ENCODE measurements around the gene IL1RAPL2.

DNA sequence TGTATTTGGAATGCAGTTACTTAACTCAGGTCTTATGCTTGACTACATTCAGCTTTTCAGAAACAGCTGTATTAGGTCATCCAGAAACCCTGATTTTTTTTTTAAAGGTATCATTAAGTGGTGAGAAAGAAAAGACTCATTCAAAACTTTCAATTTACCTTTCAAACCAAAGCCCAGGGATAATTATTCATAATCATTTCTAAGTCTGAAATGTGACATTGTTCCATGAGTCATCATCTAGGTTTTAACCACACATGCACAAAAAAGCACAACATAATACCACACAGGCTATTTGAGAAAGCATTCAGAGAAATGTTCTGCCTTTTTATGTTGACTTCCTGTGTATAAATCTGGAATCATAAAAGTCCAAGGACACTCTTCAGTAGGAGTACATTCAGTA is 288.2 kb downstream of the IL1RAPL2 start:
- TF ChIP-seq, protein P1, sequence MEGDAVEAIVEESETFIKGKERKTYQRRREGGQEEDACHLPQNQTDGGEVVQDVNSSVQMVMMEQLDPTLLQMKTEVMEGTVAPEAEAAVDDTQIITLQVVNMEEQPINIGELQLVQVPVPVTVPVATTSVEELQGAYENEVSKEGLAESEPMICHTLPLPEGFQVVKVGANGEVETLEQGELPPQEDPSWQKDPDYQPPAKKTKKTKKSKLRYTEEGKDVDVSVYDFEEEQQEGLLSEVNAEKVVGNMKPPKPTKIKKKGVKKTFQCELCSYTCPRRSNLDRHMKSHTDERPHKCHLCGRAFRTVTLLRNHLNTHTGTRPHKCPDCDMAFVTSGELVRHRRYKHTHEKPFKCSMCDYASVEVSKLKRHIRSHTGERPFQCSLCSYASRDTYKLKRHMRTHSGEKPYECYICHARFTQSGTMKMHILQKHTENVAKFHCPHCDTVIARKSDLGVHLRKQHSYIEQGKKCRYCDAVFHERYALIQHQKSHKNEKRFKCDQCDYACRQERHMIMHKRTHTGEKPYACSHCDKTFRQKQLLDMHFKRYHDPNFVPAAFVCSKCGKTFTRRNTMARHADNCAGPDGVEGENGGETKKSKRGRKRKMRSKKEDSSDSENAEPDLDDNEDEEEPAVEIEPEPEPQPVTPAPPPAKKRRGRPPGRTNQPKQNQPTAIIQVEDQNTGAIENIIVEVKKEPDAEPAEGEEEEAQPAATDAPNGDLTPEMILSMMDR (conservative IDR thresholded peaks at IDR 0.05; ENCODE audit: low read depth, low read length) = no peak
- TF ChIP-seq, protein P2, sequence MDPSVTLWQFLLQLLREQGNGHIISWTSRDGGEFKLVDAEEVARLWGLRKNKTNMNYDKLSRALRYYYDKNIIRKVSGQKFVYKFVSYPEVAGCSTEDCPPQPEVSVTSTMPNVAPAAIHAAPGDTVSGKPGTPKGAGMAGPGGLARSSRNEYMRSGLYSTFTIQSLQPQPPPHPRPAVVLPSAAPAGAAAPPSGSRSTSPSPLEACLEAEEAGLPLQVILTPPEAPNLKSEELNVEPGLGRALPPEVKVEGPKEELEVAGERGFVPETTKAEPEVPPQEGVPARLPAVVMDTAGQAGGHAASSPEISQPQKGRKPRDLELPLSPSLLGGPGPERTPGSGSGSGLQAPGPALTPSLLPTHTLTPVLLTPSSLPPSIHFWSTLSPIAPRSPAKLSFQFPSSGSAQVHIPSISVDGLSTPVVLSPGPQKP (IDR thresholded peaks at IDR 0.05; ENCODE audit: borderline replicate concordance, low read depth, low read length) = no peak
- TF ChIP-seq SMC3 (IDR thresholded peaks at IDR 0.05; ENCODE audit: low read depth, low read length) (no peak), POLR2A (IDR thresholded peaks at IDR 0.05; ENCODE audit: low read depth, low read length) (no peak)
